Endothelial cell of umbilical vein (primary cell): ENCODE measurements around the gene MCRIP2. TPM values are rescaled to one million over a fixed set of nuclear protein-coding genes. Genes with fewer than 3 reads are reported as not detected.

Source experiments
- BruUV-seq: library from RNA; stranded (reverse); fragments of 400-500 nt; replicated peaks from 2 replicates; lab custom pipeline; 2021; lab: Mats Ljungman, UMichigan
- CTCF ChIA-PET: fragments of 300-600, 350-600 bp; sonication (Branson Sonifier 250); formaldehyde crosslinking; loops from one replicate; lab custom pipeline; 2021; ENCODE audit warnings: antibody characterized with exemption, inconsistent platforms; lab: Charles Lee
- POLR2A ChIA-PET: fragments of 300-600, 350-600 bp; sonication (Branson Sonifier 250); formaldehyde crosslinking; loops from one replicate; lab custom pipeline; 2021; ENCODE audit warnings: antibody characterized with exemption, inconsistent platforms; lab: Charles Lee
- DNase-seq: peaks from one replicate; pipeline ENCODE4 v3.0.0-alpha.2; 2011; ENCODE audit warnings: low read depth, low spot score
- FAIRE-seq: peaks from 2 replicates; lab custom pipeline; 2011; peaks lifted over from hg19 to GRCh38; lab: Jason Lieb, UNC
- H2AFZ ChIP-seq: 2 replicates; pipeline ENCODE4 v1.6.0; 2012; ENCODE audit warnings: low read depth, low read length, control low read depth, inconsistent platforms
- H3K27ac ChIP-seq: 2 replicates; pipeline ENCODE4 v1.5.1; 2011; ENCODE audit warnings: low read depth, mild to moderate bottlenecking, control low read depth, low read length, moderate library complexity; ENCODE audit not compliant: insufficient read depth
- H3K27me3 ChIP-seq, 2 experiments: 2 replicates each; pipeline versions ENCODE4 v1.6.0 to v1.6.1; 2011; ENCODE audit warnings: low read length in 2 of 2, mixed read lengths in 1 of 2; ENCODE audit not compliant: control insufficient read depth in 2 of 2, insufficient read depth in 2 of 2
- H3K36me3 ChIP-seq, 2 experiments: 2 replicates in 1 of 2; 3 replicates in 1 of 2; pipeline ENCODE4 v1.5.1; 2011; ENCODE audit warnings: low read length in 2 of 2, mild to moderate bottlenecking in 1 of 2, moderate library complexity in 1 of 2; ENCODE audit not compliant: control insufficient read depth in 2 of 2, insufficient read depth in 2 of 2; ENCODE audit errors: extremely low read depth in 1 of 2
- H3K4me1 ChIP-seq: 3 replicates; pipeline ENCODE4 v1.5.1; 2011; ENCODE audit warnings: mild to moderate bottlenecking, low read length; ENCODE audit not compliant: control insufficient read depth, insufficient read depth; ENCODE audit errors: extremely low read depth
- H3K4me2 ChIP-seq: 2 replicates; pipeline ENCODE4 v1.6.1; 2011; ENCODE audit warnings: low read length, control low read depth, mixed read lengths; ENCODE audit not compliant: insufficient read depth
- H3K4me3 ChIP-seq, 3 experiments: fragments of 200-600 bp in 1 of 3; sonication (generic), shearing (Covaris generic) in 1 of 3; replicated peaks in 1 of 3; 2 replicates each; pipeline ENCODE4 v1.5.1; 2011 to 2016; ENCODE audit warnings: control low read depth in 3 of 3, low read length in 3 of 3, mild to moderate bottlenecking in 2 of 3, inconsistent platforms in 1 of 3, low read depth in 1 of 3, moderate library complexity in 1 of 3; ENCODE audit not compliant: insufficient read depth in 1 of 3
- H3K79me2 ChIP-seq: 2 replicates; pipeline ENCODE4 v1.6.0; 2012; ENCODE audit warnings: low read length, inconsistent platforms; ENCODE audit not compliant: control insufficient read depth, insufficient read depth
- H3K9ac ChIP-seq: replicated peaks from 2 replicates; pipeline ENCODE3; 2011; ENCODE audit warnings: low read length, control low read depth; ENCODE audit not compliant: insufficient read depth; ENCODE audit errors: extremely low read depth
- H3K9me1 ChIP-seq: replicated peaks from 3 replicates; pipeline ENCODE4 v1.6.0; 2011; ENCODE audit warnings: mild to moderate bottlenecking, low read length; ENCODE audit not compliant: control insufficient read depth, insufficient read depth; ENCODE audit errors: extremely low read depth
- H3K9me3 ChIP-seq: replicated peaks from 2 replicates; pipeline ENCODE4 v1.5.1; 2012; ENCODE audit warnings: low read length, inconsistent platforms; ENCODE audit not compliant: control insufficient read depth, insufficient read depth
- H4K20me1 ChIP-seq: replicated peaks from 2 replicates; pipeline ENCODE3; 2011; ENCODE audit warnings: mild to moderate bottlenecking, low read length; ENCODE audit not compliant: control insufficient read depth, insufficient read depth; ENCODE audit errors: extremely low read depth
- EZH2 ChIP-seq: IDR thresholded peaks from 2 replicates; pipeline ENCODE4 v1.6.1; 2012; ENCODE audit warnings: borderline replicate concordance, low read depth, mild to moderate bottlenecking, moderate library complexity, low read length, inconsistent platforms; ENCODE audit not compliant: severe bottlenecking
- dilution Hi-C: fragments of 300-500 bp; cut with MboI; formaldehyde crosslinking; loops from one replicate; pipeline ENCODE4 v1.15.0; 2019; ENCODE audit warnings: low sequenced_read_pairs; ENCODE audit not compliant: extremely low pct_ligation_motif_present
- intact Hi-C: fragments of 100-400 bp; cut with micrococcal nuclease; formaldehyde crosslinking; loops from one replicate; pipeline ENCODE4 v1.10.0; 2022
- polyA plus RNA-seq, 4 experiments: library from polyadenylated mRNA; depleted of rRNA in 3 of 4; stranded (reverse) in 3 of 4; unstranded in 1 of 4; fragments of >200 nt; gene quantifications; 2 replicates each; pipeline versions ENCODE4 v1.2.1 to v1.2.3, GENCODE V29; 2011 to 2012; ENCODE audit warnings: missing spikeins in 1 of 4
- total RNA-seq: library from RNA; stranded (reverse); gene quantifications from 2 replicates; pipeline ENCODE4 v1.2.3, GENCODE V29; 2021
- TF ChIP-seq, protein P1 (sequence below), 2 donors: IDR thresholded peaks; 1 replicate in 1 of 2; 2 replicates in 1 of 2; pipeline ENCODE4 v1.5.1; 2011; ENCODE audit warnings: low read length in 2 of 2, mild to moderate bottlenecking in 2 of 2, moderate library complexity in 2 of 2, control low read depth in 1 of 2, inconsistent platforms in 1 of 2, low read depth in 1 of 2; ENCODE audit not compliant: insufficient read depth in 1 of 2; ENCODE audit errors: extremely low read depth in 1 of 2

Gene MCRIP2
- total and polyA plus RNA-seq, 2 donors (not counting 3 experiments of a cell fraction or from before 2014, with no cell fraction given) = 17.1 to 18.9 TPM

DNA sequence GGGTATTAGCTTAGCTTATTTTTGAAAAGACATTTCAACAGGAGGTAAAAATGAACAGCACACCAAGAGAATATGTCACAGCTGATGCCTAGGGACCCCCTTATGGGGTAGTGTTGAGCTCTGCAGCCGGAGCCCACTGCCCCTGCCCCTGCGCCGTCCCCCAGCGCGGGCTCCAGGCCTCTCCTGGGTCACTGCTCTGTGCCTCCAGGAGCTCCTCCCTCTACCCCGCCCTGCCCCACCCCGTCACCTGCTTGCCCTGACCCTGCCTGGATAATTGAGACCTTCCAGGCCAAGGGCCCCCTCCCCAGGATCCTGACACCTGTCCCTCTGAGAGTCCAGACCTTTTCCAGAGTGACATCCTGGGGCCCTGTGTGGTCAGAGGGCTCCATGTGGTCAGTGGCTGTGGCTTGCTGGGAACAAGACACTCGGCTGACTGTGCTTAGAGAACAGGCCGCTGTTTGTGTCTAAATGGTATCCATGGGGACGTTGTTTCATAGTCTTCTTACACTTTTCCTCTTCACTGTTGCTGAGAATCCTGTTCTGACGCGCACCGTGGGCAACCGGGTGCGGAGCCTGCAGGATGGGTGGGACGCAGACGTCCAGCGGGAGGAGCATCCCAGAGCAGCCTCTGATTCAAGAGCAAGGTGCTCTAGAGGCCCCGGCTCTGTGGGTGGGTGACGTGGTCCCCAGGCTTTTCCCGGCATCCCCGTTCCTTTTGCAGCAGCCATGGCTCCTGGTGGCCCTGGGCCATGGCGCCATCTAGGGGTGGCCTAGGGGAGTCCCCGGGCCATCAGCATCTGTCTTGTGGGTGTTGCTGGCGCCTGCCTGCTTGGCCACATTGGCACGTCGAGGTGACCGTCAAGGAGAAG lies 30.9 kb upstream of the MCRIP2 start:
- no peaks in the 10 kb centered on the region for H3K27me3 ChIP-seq
- DNase-seq (no peak), FAIRE-seq (no peak)
- no peak overlapping the region for H3K27ac ChIP-seq
- no peaks in the 10 kb centered on the region for H3K9me3 ChIP-seq
- H3K4me3 ChIP-seq = no peak overlapping the region
- H4K20me1 ChIP-seq = no peaks in the 10 kb centered on the region
- no peak for TF ChIP-seq EZH2
- TF ChIP-seq, protein P1, sequence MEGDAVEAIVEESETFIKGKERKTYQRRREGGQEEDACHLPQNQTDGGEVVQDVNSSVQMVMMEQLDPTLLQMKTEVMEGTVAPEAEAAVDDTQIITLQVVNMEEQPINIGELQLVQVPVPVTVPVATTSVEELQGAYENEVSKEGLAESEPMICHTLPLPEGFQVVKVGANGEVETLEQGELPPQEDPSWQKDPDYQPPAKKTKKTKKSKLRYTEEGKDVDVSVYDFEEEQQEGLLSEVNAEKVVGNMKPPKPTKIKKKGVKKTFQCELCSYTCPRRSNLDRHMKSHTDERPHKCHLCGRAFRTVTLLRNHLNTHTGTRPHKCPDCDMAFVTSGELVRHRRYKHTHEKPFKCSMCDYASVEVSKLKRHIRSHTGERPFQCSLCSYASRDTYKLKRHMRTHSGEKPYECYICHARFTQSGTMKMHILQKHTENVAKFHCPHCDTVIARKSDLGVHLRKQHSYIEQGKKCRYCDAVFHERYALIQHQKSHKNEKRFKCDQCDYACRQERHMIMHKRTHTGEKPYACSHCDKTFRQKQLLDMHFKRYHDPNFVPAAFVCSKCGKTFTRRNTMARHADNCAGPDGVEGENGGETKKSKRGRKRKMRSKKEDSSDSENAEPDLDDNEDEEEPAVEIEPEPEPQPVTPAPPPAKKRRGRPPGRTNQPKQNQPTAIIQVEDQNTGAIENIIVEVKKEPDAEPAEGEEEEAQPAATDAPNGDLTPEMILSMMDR (IDR thresholded peaks at IDR 0.05; ENCODE audit: extremely low read depth in 1 of 2, insufficient read depth in 1 of 2, low read depth in 1 of 2, low read length in 2 of 2) = peak; percentile 38 to 64
- no peaks in the 10 kb centered on the region for H3K36me3 ChIP-seq
- H3K4me2 ChIP-seq = no peak overlapping the region
- H3K79me2 ChIP-seq = no peaks in the 10 kb centered on the region
- ChIA-PET POLR2A (no interaction called here), CTCF (interaction anchor here (0.7 to 2.0 kb wide), 5 partner anchors 9 to 21 kb away, joined by 3 to 9 read pairs (median 3); partner anchors contain the start of gene RAB40C)
- no peak overlapping the region for H3K9ac ChIP-seq
- no peak overlapping the region for H2AFZ ChIP-seq
- intact Hi-C loops = no loop called here
- no peaks in the 10 kb centered on the region for H3K4me1 ChIP-seq
- no TSS peak for BruUV-seq
- dilution Hi-C loops = no loop called here
- H3K9me1 ChIP-seq = no peaks in the 10 kb centered on the region

- Histone ChIP-seq H3K9me3 (no peaks in the 10 kb centered on the region), H3K4me1 (no peaks in the 10 kb centered on the region), H3K9ac (no peak overlapping the region), H4K20me1 (no peaks in the 10 kb centered on the region), H3K4me2 (no peak overlapping the region), H3K79me2 (no peaks in the 10 kb centered on the region), H3K27me3 (no peaks in the 10 kb centered on the region), H3K36me3 (no peaks in the 10 kb centered on the region), H3K27ac (no peak overlapping the region), H3K9me1 (no peaks in the 10 kb centered on the region), H2AFZ (no peak overlapping the region), H3K4me3 (no peak overlapping the region)
- no peak for DNase-seq
- dilution Hi-C loops (no loop called here), intact Hi-C loops (no loop called here)
- BruUV-seq = no TSS peak
- FAIRE-seq = no peak
- no peak for TF ChIP-seq EZH2
- ChIA-PET POLR2A (no interaction called here), CTCF (interaction anchor here (1.1 kb wide), 1 partner anchor 12 kb away, joined by 3 read pairs; no protein-coding TSS in a partner anchor)
These were observed 26.5 kb upstream of the MCRIP2 start for GRCh38 chr16:615122-615521.
